GM19397 (cell line): ENCODE results near the gene KLHDC8A.
"Not testable (repeated sequence)": the region's sequence is repeated elsewhere in the genome, so short reads cannot be mapped to it uniquely, and the experiment has no call there.

Source experiments
- ATAC-seq: cut with Tn5 transposase; IDR thresholded peaks from one replicate; pipeline ENCODE4 v1.9.1; 2021; ENCODE audit warnings: mild to moderate bottlenecking, moderate library complexity; ENCODE audit not compliant: unreplicated experiment

KLHDC8A gene

DNA sequence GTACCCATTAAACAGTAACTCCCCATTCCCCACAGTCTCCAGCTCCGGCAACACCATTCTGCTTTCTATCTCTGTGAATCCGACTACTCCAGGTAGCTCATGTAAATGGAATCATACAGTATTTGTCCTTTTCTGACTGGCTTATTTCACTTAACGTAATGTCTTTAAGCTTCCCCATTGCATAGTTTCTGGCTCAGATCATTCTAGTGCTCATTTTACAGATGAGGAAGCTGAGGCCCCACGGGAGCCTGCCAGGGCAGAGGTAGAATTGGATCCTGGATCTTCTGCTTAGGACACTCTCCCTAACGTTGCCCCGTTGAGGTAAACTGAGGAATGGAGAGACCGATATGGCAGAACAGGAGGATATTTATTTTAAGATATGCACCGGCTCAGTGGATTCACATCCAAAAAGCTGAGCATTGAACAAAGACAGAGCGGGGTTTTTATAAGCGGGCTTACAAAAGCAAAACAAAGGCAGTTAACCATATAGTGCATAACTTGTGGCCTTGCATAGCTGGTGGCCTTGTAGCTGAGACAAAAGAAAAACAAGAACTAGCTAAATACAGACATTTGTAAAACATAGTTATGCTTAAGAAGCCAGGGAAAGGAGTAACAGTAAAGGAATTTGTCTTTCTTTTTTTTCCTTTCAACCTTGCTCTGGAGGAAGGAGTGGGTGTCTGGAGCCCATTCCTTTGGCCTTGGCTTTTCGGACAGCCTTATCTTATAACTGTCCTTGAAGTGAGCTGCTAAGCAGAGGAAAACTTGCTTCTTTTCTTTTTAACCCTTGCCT lies 15.3 kb upstream of the KLHDC8A start:
- no peak for ATAC-seq

GRCh38 chr1:205370780-205371179 lies 14.1 kb upstream of the KLHDC8A start:
- no peak for ATAC-seq

DNA sequence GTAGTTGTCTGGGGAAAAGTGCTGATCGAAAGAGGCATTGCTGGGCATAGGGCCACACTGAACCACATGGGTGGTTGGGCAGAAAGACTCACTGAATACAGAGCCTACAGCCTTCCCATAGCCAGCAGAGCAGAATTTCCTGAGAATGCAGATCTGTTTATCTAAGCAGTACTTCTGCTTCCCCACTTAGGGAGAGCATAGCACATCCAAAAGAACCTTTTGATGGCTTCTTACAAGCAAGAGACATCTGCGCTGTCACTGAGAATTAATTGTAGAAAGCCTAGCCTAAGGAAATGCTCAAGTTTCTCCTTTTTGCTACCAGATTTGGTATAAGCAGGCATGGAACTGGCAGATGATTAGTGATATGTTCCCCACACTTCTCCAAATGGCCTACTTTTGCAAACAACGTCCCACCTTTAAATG lies 13.0 kb upstream of the KLHDC8A start:
- ATAC-seq, result no peak

DNA sequence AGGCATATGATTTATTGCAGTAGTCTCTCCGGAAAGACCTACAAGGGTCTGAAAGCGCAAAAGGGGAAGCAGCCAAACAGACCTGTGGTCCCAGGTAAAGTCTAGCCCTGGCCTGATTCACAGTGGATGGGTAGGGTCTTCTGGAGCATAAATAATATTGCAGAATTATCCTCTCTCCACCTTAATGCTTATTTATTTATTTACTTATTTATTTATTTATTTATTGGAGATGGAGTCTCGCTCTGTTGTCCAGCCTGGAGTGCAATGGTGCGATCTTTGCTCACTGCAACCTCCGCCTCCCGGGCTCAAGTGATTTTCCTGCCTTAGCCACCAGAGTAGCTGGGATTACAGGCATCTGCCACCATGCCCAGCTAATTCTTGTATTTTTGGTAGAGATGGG lies 11.8 kb upstream of the KLHDC8A start:
- no peak for ATAC-seq

GRCh38 chr1:205365945-205366463 lies 9.3 kb upstream of the KLHDC8A start:
- ATAC-seq, result no peak

DNA sequence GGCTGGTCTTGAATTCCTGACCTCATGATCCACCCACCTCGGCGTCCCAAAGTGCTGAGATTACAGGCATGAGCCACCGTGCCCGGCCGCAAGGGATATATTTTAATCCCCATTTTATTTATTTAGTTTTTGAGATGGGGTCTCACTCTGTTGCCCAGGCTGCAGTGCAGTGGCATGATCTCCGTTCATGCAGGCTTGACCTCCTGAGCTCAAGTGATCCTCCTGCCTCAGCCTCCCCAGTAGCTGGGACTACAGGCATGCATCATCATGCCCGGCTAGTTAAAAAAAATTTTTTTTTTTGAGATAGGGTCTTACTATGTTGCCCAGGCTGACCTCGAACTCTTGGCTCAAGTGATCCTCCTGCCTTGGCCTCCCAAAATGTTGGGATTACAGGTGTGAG lies 8.4 kb upstream of the KLHDC8A start:
- not testable (repeated sequence) for ATAC-seq

- ATAC-seq, result no peak
These were observed 4.2 kb upstream of the KLHDC8A start for GRCh38 chr1:205360891-205361290.

DNA sequence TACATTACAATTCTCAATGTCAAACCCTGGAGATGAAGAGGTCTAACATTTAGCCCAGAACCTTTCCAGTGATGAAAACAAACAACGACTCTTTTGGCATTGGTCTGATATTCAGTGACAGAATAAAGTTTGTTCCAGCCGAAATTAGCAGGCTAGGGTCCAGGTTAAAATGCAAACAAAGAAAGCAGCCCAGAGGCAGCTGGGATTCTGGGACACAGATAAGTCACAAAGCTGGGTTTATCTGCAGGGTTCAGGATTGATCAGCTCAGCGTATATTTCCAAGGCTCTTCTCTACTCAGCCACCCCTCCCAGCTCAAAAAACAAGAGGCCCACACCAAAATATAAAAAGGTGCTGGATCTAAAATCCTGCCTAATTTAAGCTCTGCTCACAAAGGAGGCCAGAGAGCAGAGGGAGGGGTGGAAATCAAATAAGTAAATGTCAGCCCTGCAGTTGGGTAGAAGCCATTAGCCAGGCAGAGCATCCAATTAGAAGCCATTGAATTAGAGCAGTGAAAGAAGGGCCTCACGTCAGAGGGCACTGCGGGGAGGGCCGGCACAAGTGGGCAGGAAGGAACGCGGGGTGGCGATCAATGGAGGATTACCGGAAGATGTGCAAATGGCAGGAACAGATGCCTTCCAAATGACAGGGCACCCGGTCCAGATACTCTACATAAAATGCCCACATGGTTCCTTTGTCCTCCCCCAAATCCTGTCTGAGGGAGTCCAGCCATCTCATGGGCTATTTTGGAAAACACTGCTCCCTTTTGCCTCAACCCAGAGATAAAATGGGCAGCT lies 3.2 kb upstream of the KLHDC8A start:
- no peak for ATAC-seq

DNA sequence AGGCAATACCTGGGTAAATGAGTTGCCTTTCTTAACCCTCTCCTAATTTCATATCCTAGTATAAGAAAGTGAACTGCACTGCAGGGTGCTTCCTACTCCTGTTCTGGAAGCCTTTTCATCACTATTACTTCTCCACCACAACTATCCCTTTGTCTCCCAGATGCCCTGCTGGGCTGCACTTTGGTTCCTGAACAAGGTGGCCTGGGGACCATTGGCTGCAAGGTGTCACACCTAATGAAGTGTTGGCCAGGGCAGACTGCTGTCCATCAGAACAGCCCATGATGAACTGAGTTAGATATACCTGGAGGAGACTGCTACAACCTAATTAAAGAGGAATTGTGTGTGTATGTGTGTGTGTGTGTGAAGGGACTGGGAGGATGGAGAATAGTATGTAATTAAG lies 1.9 kb upstream of the KLHDC8A start:
- ATAC-seq, result no peak

GRCh38 chr1:205357567-205357966 lies 845 bp upstream of the KLHDC8A start:
- no peak for ATAC-seq

DNA sequence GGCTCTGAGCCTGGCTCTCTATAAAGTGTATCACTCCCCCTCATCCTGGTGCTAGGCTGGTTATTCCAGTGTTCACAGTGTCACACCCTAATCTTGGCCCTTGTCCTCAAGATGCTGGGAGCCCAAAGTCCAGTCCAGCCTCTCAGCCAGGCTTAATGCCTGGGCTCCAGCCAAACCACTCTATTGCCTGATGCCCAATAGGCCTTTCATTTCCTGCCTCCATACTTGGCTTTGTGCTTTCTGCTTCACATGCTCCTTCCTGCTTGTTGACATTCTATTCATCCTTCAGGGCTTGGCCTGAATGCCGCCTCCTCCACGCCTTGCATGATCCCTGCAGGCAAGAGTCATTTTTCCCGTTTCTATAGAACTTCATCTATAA lies 1.7 kb downstream of the KLHDC8A start:
- ATAC-seq, result no peak

DNA sequence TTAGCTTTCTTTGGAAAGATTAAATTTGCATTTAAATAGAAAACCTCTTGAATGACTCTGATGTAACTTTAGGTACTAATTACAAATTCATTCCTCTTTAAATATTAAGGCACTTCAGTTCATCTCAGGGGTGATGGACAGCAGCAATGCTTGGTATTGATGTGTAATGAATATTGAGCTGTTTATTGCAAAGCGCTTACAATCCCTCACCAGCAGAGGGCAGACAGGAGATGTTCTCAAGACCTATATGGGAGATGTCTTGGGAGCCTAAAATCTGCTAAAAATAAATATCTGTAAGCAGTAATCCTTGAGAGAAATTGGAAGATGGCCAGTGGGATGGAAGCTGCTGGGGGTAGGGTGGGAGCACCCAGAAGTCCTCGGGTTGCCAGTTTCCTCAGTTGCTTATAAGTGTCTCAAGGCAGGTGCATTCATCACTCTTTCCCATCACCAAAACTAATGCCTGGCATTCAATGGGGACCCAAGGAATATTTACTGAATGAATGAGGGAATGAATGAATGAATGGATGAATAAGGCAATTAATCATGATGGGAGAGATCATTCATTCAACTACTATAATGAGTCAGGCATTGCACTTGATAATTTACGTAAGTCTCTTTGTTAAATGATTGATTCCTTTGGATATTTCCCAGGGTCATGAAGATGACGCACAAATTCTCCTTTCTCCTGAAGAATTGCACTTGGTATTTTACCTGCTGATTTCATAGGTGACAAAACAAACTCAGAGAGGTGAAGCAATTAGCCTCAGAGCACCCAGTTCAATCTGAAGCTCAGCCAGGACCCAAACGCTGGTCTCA lies 2.3 kb downstream of the KLHDC8A start:
- no peak for ATAC-seq

DNA sequence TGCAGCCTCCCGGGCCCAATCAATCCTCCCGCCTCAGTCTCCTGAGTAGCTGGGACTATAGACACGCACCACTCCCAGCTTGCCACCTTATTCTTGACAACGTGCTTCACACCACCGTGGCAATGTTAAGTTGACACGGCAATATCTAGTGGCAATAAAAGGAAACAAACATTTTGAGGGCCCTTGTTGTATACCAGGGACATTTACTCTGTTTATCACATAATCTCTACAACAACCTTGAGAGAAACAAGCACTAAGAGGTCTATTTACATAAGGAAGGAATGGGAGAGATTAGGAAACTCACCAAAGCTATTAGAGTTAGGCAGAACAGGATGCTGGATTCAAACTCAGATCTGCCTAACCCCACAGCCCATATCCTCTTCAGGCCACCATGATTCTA lies 3.1 kb downstream of the KLHDC8A start:
- no peak for ATAC-seq

GRCh38 chr1:205353191-205353590 lies 3.5 kb downstream of the KLHDC8A start:
- no peak for ATAC-seq

GRCh38 chr1:205351984-205352713 lies 4.6 kb downstream of the KLHDC8A start:
- ATAC-seq, result no peak

GRCh38 chr1:205350691-205351141 lies 6.0 kb downstream of the KLHDC8A start:
- no peak for ATAC-seq

GRCh38 chr1:205350124-205350523 lies 6.6 kb downstream of the KLHDC8A start:
- ATAC-seq, result no peak

DNA sequence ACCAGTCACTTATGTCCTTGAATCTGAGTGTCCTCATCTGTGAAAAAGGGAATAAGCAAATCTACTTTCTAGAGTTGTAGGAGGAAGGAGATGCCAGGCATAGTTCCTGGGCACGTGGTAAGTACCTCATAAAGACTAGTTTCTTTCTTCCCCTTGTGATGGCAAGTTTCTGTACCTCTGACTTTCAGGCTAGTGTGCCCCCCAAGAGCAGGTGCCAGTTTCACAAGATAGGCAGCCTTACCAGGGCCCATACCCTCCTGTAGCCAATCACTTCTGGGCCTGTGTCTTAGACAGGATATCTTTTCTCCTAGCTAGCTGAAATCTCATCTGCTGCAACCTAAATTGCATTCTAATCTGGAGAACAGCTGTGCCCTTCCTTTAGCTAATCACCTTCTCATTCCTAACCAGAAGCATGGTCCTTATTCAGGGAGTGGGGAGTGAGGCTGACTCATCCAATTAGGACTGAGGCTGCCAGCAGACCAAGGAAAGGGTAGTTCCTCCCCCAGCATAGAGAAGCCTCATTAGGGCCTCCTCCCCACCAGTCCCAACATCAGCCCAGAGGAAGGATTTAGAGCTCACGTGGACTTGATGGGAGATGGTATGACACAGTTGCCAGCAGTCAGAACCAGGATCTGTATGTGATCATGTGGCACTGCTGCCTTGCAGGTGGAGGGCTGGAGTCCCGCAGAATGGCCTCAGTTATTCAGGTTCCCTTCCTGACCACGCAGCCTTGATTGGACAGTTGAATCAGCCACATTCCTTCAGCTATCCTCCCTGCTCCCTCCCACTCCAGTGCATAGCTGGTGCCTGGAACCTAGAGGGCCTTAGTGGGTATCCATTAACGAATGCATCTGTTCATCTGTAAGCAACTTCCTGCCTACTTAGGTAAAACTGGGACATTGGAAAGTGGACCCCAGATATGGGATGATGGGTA lies 7.9 kb downstream of the KLHDC8A start:
- ATAC-seq, result no peak

GRCh38 chr1:205346956-205347574 lies 9.7 kb downstream of the KLHDC8A start:
- ATAC-seq, result no peak
